PFSK-1 (cell line): ENCODE measurements around the gene UVRAG.

Experiments
- FOXP2 ChIP-seq: optimal IDR thresholded peaks from 2 replicates; pipeline ENCODE3; 2011; ENCODE audit warnings: borderline replicate concordance, control low read depth, inconsistent platforms; ENCODE audit not compliant: insufficient read depth; ENCODE audit errors: extremely low read length, extremely low read depth
- POLR2AphosphoS5 ChIP-seq: IDR thresholded peaks from 2 replicates; pipeline ENCODE4 v1.6.1; 2012; ENCODE audit warnings: low read depth, mild to moderate bottlenecking, control low read depth, low read length, moderate library complexity
- REST ChIP-seq, 2 experiments: IDR thresholded peaks; 2 replicates each; pipeline versions ENCODE4 v1.6.1 to v1.8.0; 2011 to 2012; ENCODE audit warnings: low read depth in 2 of 2, low read length in 2 of 2, control low read depth in 1 of 2, inconsistent platforms in 1 of 2, mild to moderate bottlenecking in 1 of 2, moderate library complexity in 1 of 2; ENCODE audit not compliant: insufficient read depth in 1 of 2
- SIN3A ChIP-seq: IDR thresholded peaks from 2 replicates; pipeline ENCODE4 v1.6.1; 2012; ENCODE audit warnings: mild to moderate bottlenecking, low read length, moderate library complexity, borderline replicate concordance; ENCODE audit not compliant: insufficient read depth
- TAF1 ChIP-seq: IDR thresholded peaks from 2 replicates; pipeline ENCODE4 v1.6.1; 2012; ENCODE audit warnings: low read length, control low read depth, borderline replicate concordance; ENCODE audit not compliant: insufficient read depth

Gene UVRAG

GRCh38 chr11:76103460-76103859 lies 288.4 kb downstream of the UVRAG start:
- TF ChIP-seq POLR2AphosphoS5 (no peak), TAF1 (no peak), REST (IDR thresholded peaks at IDR 0.05; ENCODE audit: insufficient read depth in 1 of 2, low read depth in 2 of 2, low read length in 2 of 2) (no peak), FOXP2 (no peak), SIN3A (no peak)

- TF ChIP-seq SIN3A (no peak), FOXP2 (no peak), REST (IDR thresholded peaks at IDR 0.05; ENCODE audit: insufficient read depth in 1 of 2, low read depth in 2 of 2, low read length in 2 of 2) (no peak), POLR2AphosphoS5 (no peak), TAF1 (no peak)
These were observed 289.3 kb downstream of the UVRAG start for GRCh38 chr11:76104285-76104684.

GRCh38 chr11:76105637-76106036 lies 290.6 kb downstream of the UVRAG start:
- TF ChIP-seq FOXP2 (no peak), SIN3A (no peak), POLR2AphosphoS5 (no peak), TAF1 (no peak), REST (IDR thresholded peaks at IDR 0.05; ENCODE audit: insufficient read depth in 1 of 2, low read depth in 2 of 2, low read length in 2 of 2) (no peak)

GRCh38 chr11:76107971-76108370 lies 293.0 kb downstream of the UVRAG start:
- TF ChIP-seq FOXP2 (no peak), POLR2AphosphoS5 (no peak), SIN3A (no peak), TAF1 (no peak), REST (IDR thresholded peaks at IDR 0.05; ENCODE audit: insufficient read depth in 1 of 2, low read depth in 2 of 2, low read length in 2 of 2) (no peak)

GRCh38 chr11:76114238-76114637 lies 299.2 kb downstream of the UVRAG start:
- TF ChIP-seq FOXP2, result no peak
- TF ChIP-seq POLR2AphosphoS5, result no peak
- no peak for TF ChIP-seq REST (IDR thresholded peaks at IDR 0.05; ENCODE audit: insufficient read depth in 1 of 2, low read depth in 2 of 2, low read length in 2 of 2)
- no peak for TF ChIP-seq TAF1
- TF ChIP-seq SIN3A, result no peak
